Left lung (tissue), 14 donors: ENCODE results near the gene KRTAP22-2. TPM values are rescaled to one million over a fixed set of nuclear protein-coding genes. Genes with fewer than 3 reads are reported as not detected.

Source experiments
- ATAC-seq: fragments of 200-7000 bp; cut with Tn5 transposase; one replicate; pipeline ENCODE4 v1.9.1; 2020; ENCODE audit warnings: moderate library complexity
- DNase-seq, 4 donors: peaks; one replicate each; pipeline ENCODE4 v3.0.0-alpha.2; 2013 to 2020
- H3K27ac ChIP-seq, 2 donors: fragments of 200-600 bp; sonication (generic) in 1 of 2; one replicate each; pipeline versions ENCODE4 v1.5.0 to v1.8.0; 2020 to 2021
- H3K27me3 ChIP-seq, 2 donors: fragments of 200-600 bp; sonication (generic) in 1 of 2; one replicate each; pipeline versions ENCODE4 v1.5.0 to v1.8.0; 2020 to 2021
- H3K36me3 ChIP-seq, 2 donors: fragments of 200-600 bp; sonication (generic) in 1 of 2; one replicate each; pipeline versions ENCODE4 v1.5.0 to v1.8.0; 2020 to 2021
- H3K4me1 ChIP-seq, 2 donors: fragments of 200-600 bp; one replicate each; pipeline ENCODE4 v1.8.0; 2021
- H3K4me3 ChIP-seq, 2 donors: fragments of 200-600 bp; sonication (generic) in 1 of 2; one replicate each; pipeline versions ENCODE4 v1.5.0 to v1.8.0; 2020 to 2021; ENCODE audit warnings: mild to moderate bottlenecking in 1 of 2
- H3K9me3 ChIP-seq, 2 donors: fragments of 200-600 bp; sonication (generic) in 1 of 2; one replicate each; pipeline versions ENCODE4 v1.5.0 to v1.8.0; 2020 to 2021
- intact Hi-C, 2 donors: fragments of 100-400 bp; cut with DNase I; formaldehyde crosslinking; loops; one replicate each; pipeline versions ENCODE4 v1.11.2 to v1.14.2; 2022
- long read RNA-seq, 12 donors: library from polyadenylated mRNA in 2 of 12; unstranded in 2 of 12; transcript quantifications; one replicate each; pipeline ENCODE4 v2.0.0 and lab custom pipeline, GENCODE V29; 2019 to 2026
- polyA plus RNA-seq, 6 donors: library from polyadenylated mRNA; unstranded; fragments of 120-200 nt; gene quantifications; one replicate each; pipeline ENCODE4 v1.2.1, GENCODE V29; 2013; ENCODE audit not compliant: insufficient read length in 6 of 6
- total RNA-seq, 2 donors: library from RNA; stranded (reverse); fragmentation: NEBNext Ultra II Directional; extraction: Animal tissue kit (Norgen Biotek cat#: 25700); gene quantifications; one replicate each; pipeline ENCODE4 v1.2.1, GENCODE V29; 2021
- TF ChIP-seq, protein P1 (sequence below), 2 donors: fragments of 200-600 bp; sonication (generic) in 1 of 2; IDR thresholded peaks; one replicate each; pipeline versions ENCODE4 v1.5.0 to v1.8.0; 2021; ENCODE audit warnings: antibody characterized with exemption in 2 of 2
- donor health status: DM: no; HTN: yes; CAD: no.
- donor health status: DM: no; HTN: no; CAD: no.

Gene KRTAP22-2
- total RNA-seq (not detected), polyA plus RNA-seq (not detected)
- long read RNA-seq, donor 1 = 0 reads
- long read RNA-seq, donor 2 = 0 reads
- long read RNA-seq, donor 3 = 0 reads
- long read RNA-seq, donor 4 = 0 reads
- long read RNA-seq, donor 5 = 0 reads
- long read RNA-seq, donor 6 = 0 reads
- long read RNA-seq, donor 7 = 0 reads
- long read RNA-seq, donor 8 = 0 reads
- long read RNA-seq, donor 9 = 0 reads
- long read RNA-seq, donor 10 = 0 reads
- long read RNA-seq, donor 11 = 0 reads
- long read RNA-seq, donor 12 = 0 reads

DNA sequence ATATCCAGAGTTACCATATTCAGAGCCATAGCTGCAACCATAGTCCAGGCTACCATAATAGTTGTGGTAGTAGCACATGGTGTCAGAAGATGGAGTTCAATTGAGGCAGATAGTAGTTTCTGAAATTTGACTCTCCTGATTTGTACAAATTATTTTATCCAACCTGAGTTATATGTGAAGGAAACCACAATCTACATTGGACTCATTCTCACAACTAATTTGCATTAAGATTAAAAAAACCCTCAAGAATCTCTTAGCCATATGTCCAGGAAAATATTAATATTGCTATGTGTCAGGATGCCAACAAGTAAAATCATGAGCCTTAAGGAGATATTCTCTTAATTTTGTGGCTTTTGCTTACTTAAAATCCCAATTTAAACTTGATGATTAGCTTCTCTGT lies at the start of gene KRTAP22-2:
TSS of gene KRTAP22-2 (minus strand) at position 101 of the 400 bp plus-strand sequence.
- no peak for ATAC-seq

DNA sequence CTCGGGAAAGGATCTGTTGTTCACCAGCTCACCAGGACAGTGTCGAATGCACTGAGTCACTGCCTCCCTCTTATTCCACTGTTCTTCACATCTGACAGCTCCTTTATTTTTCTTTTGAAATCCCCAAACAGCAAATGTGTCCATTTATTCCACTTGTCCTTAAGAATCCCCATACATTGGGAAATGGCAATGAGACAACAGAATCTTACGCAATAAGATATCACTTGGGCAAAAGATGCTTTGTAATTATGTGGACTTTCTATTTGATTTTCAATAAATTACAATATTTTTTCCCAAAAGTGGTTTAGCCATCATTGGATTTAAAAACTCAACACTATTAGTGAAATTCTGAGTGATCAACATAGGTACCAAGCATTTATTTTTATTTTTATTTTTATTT lies 48.5 kb upstream of the KRTAP22-2 start:
- Histone ChIP-seq H3K4me1 (no peaks in the 10 kb centered on the region), H3K27me3 (no peaks in the 10 kb centered on the region), H3K27ac (no peak overlapping the region), H3K4me3 (no peak overlapping the region), H3K36me3 (no peaks in the 10 kb centered on the region), H3K9me3 (peaks cover 0 to 16% of the 10 kb centered on the region in 2 donors)
- TF ChIP-seq, protein P1, sequence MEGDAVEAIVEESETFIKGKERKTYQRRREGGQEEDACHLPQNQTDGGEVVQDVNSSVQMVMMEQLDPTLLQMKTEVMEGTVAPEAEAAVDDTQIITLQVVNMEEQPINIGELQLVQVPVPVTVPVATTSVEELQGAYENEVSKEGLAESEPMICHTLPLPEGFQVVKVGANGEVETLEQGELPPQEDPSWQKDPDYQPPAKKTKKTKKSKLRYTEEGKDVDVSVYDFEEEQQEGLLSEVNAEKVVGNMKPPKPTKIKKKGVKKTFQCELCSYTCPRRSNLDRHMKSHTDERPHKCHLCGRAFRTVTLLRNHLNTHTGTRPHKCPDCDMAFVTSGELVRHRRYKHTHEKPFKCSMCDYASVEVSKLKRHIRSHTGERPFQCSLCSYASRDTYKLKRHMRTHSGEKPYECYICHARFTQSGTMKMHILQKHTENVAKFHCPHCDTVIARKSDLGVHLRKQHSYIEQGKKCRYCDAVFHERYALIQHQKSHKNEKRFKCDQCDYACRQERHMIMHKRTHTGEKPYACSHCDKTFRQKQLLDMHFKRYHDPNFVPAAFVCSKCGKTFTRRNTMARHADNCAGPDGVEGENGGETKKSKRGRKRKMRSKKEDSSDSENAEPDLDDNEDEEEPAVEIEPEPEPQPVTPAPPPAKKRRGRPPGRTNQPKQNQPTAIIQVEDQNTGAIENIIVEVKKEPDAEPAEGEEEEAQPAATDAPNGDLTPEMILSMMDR (IDR thresholded peaks at IDR 0.05) = no peak
- ATAC-seq = no peak
- DNase-seq = no peak
- intact Hi-C loops = no loop called here

More for the DNA sequence above, at the start of gene KRTAP22-2:
- Histone ChIP-seq H3K27me3 (no peaks in the 10 kb centered on the region), H3K36me3 (no peaks in the 10 kb centered on the region), H3K9me3 (no peaks in the 10 kb centered on the region), H3K4me3 (no peak within 1 kb of the TSS), H3K4me1 (no peaks in the 10 kb centered on the region), H3K27ac (no peak within 1 kb of the TSS)
- intact Hi-C loops = no loop called here
- DNase-seq = no peak
- TF ChIP-seq, protein P1 (IDR thresholded peaks at IDR 0.05) = no peak

DNA sequence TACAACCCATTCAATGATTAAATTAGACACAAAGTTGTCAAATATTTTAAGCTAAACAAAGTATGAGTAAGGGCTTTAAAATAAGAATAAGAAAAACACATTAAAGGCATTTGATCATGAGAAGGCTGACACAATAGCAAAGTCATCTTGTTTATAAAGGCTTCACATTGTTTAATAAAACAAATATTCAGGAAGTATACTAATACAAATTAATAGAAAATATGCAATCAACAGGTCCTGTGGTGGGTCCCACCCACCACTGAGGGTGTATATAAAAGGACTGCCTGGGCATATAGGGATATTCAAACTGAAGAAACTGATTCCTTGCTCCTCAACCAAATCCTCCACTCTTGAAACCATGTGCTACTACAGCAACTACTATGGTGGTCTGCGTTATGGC lies 44.7 kb upstream of the KRTAP22-2 start, which contains the start of gene KRTAP20-2:
TSS of gene KRTAP20-2 (plus strand) at position 301 of the 400 bp plus-strand sequence. CDS start at position 359, 58 bp downstream.
- peaks cover 0 to 4% of the 10 kb centered on the region in 2 donors for H3K9me3 ChIP-seq
- no peaks in the 10 kb centered on the region for H3K4me1 ChIP-seq
- H3K4me3 ChIP-seq = no peak within 1 kb of the TSS
- H3K27me3 ChIP-seq = no peaks in the 10 kb centered on the region
- no peak within 1 kb of the TSS for H3K27ac ChIP-seq
- intact Hi-C loops = no loop called here
- TF ChIP-seq, protein P1 (IDR thresholded peaks at IDR 0.05) = no peak
- DNase-seq (no peak), ATAC-seq (no peak)
- no peaks in the 10 kb centered on the region for H3K36me3 ChIP-seq

DNA sequence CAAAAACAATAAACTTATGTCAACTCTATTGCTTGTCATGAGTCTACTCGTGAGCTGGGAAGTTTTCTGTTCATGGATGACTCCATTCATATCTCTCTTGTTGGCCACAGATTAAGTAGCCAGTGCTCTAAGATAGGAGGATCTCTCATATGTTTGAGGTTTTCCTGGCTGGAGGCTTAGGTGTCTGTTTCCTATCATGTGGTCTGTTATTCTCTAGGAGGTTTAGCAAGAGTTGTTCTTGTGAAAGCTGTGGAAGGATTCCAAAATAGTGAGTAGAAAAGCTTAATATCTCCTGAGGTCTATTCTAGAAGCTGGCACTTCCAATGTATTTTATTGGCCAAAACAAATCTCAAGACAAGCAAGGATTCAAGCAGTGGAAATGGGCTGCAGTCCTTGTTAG lies 39.0 kb upstream of the KRTAP22-2 start:
- intact Hi-C loops = no loop called here
- Histone ChIP-seq H3K27ac (no peak overlapping the region), H3K4me3 (no peak overlapping the region), H3K36me3 (no peaks in the 10 kb centered on the region), H3K4me1 (no peaks in the 10 kb centered on the region), H3K27me3 (no peaks in the 10 kb centered on the region), H3K9me3 (peaks cover 0 to 17% of the 10 kb centered on the region in 2 donors)
- TF ChIP-seq, protein P1 (IDR thresholded peaks at IDR 0.05) = no peak
- ATAC-seq (no peak), DNase-seq (no peak)

DNA sequence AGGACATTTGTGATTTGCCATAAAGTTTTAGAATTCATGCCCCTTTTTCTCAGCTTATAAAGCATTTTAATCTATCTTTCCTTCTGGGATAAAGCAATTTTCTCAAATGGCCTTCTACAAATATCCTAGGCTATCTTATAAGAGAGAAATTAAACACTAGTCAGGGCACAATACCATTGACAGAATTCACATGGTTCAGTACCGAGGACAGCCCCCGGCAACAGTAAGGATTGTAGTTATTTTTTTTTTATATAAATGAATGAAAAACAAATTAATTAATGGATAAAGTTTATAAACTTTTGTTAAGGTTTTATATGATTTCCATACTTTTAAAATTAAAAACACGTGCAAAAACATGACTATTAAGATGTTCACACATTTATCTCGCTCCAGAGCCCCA lies 37.9 kb upstream of the KRTAP22-2 start:
- H3K4me1 ChIP-seq = no peaks in the 10 kb centered on the region
- ATAC-seq (no peak), DNase-seq (no peak)
- no peak overlapping the region for H3K4me3 ChIP-seq
- H3K9me3 ChIP-seq = peaks cover 0 to 15% of the 10 kb centered on the region in 2 donors
- TF ChIP-seq, protein P1 (IDR thresholded peaks at IDR 0.05) = no peak
- intact Hi-C loops = no loop called here
- H3K36me3 ChIP-seq = no peaks in the 10 kb centered on the region
- H3K27me3 ChIP-seq = no peaks in the 10 kb centered on the region
- no peak overlapping the region for H3K27ac ChIP-seq
